HG02885 (cell line): Measurements from ENCODE around the gene RIMKLB.
"Not testable (repeated sequence)": the region's sequence is repeated elsewhere in the genome, so short reads cannot be mapped to it uniquely, and the experiment has no call there.

ENCODE experiments used
- ATAC-seq: cut with Tn5 transposase; IDR thresholded peaks from one replicate; pipeline ENCODE4 v1.9.1; 2021; ENCODE audit warnings: mild to moderate bottlenecking; ENCODE audit not compliant: unreplicated experiment, poor library complexity

RIMKLB gene

DNA sequence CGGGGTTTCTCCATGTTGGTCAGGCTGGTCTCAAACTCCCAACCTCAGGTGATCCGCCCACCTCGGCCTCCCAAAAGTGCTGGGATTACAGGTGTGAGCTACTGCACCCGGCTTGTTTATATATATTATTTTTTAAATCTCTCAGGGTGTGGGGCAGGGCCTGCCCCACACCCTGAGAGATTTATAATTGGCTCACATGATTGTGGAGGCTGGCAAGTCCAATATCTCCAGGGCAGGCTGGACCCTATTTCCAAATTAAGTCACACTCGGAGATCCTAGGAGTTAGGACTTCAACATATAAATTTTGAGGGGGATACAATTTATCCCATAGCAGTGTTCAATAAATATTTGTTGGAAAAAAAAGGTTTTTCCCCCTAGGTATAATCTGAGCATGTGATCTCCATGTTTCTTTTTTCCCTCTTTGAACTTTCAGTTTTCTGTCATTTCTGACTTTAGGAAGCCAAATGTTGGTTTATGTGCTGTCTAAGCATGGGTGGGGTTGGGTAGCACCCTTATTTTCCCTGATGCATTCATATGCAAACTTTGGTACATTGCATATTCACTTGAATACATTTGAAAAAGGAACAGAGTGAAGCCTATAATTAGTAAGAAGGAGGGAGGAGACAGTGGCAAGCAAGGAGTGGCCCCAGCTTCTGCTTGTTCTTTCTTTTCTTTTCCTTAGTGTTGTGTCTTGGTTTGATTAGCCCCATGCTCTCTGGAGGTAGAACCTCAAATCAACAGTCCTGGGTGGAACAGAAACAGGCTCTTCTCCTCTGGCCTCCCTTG, 116.0 kb downstream of the RIMKLB start:
- no peak for ATAC-seq

DNA sequence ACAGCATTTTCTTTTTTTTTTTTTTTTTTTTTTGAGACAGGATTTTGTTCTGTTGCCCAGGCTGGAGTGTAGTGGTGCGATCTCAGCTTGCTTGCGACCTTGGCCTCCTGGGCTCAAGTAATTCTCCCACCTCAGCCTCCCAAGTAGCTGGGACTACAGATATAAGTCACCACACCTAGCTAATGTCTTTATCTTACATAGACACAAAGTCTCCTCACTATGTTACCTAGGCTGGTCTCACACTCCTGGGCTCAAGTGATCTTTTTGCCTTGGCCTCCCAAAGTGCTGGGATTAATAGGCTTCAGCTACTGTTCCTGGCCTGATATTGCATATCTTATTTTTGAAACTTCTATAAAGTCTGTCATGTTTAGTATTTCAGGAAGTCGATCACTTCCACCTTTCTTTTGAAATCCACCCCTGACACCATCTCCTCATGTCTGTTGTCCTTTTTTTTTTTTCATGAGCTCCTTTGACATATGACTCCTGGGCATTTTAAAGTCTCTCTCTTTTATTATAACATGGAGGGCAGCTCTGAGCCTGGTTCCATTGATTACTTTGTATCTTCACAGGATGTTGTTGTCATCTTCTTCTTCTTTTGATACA, 118.8 kb downstream of the RIMKLB start:
- ATAC-seq = no peak

GRCh38 chr12:8817856-8818255, 120.1 kb downstream of the RIMKLB start:
- ATAC-seq = no peak

GRCh38 chr12:8818526-8818925, 120.7 kb downstream of the RIMKLB start:
- no peak for ATAC-seq

GRCh38 chr12:8819666-8819980, 121.8 kb downstream of the RIMKLB start:
- ATAC-seq = no peak

- ATAC-seq = not testable (repeated sequence)
Observed at GRCh38 chr12:8820676-8821407, 123.1 kb downstream of the RIMKLB start.

- no peak for ATAC-seq
Observed at GRCh38 chr12:8821591-8821990, 123.8 kb downstream of the RIMKLB start.

GRCh38 chr12:8822298-8822697, 124.5 kb downstream of the RIMKLB start, which contains the start of gene A2ML1:
Gene A2ML1, plus strand, starts transcription at chr12:8822621. Its CDS starts 31 bp downstream, at chr12:8822652.
- no peak for ATAC-seq

DNA sequence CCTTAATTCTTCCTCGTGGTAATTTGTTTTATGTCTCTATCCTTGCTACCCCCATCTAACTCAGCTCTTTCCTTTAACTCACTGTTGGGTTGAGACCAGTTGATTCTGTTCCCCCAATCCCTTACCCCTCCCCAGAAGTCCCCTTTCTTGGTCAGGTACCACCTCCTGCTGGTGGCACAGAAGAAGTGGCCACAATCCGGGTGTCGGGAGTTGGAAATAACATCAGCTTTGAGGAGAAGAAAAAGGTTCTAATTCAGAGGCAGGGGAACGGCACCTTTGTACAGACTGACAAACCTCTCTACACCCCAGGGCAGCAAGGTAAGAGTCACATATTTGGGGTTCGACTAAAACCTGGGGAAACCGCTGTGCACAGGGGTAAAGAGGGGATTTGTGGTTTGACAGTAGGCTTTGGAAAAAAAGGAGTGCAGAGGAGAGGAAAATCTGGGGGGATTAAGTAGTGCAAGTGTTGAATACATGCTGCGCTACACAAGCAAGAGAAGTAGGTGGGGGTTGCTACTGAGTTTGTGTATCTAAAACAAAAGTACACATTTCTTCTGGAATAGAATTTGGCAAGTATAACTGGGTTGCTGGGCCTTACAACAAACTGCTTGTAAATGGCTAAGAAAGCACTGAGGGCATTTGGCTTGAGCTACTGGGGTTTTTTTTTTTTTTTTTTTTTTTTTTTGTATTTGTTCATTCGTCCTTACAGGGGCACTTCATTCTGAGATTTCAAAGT, 125.9 kb downstream of the RIMKLB start:
- ATAC-seq = no peak

DNA sequence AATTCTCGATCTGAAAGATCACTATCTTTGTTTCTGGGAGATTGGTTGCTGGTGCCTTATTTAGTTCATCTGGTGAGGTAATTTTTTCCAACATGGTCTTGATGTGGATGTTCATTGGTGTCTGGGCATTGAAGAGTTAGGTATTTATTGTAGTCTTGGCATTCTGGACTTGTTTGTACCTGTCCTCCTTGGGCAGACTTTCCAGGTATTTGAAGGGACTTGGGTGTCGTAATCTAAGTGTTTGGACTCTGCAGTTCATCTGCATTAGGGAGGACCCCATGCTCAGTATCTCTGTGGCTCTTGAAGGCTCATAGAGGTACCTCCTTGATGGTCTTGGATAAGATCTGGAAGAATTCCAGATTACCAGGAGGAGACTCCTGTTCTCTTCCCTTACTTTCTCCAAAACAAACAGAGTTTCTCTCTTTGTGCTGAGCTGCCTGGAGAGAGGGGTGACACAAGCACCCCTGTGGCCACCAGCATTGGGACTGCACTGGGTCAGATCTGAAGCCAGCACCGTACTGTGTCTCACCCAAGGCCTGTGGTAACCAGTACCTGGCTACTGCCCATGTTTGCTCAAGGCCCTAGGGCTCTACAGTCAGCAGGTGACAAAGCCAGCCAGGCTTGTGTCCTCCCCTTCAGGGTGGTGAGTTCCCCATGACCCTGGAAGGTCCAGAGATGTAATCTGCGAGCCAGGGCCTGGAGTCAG, 129.9 kb downstream of the RIMKLB start:
- ATAC-seq = no peak

- no peak for ATAC-seq
Observed at GRCh38 chr12:8828257-8829124, 130.7 kb downstream of the RIMKLB start.

DNA sequence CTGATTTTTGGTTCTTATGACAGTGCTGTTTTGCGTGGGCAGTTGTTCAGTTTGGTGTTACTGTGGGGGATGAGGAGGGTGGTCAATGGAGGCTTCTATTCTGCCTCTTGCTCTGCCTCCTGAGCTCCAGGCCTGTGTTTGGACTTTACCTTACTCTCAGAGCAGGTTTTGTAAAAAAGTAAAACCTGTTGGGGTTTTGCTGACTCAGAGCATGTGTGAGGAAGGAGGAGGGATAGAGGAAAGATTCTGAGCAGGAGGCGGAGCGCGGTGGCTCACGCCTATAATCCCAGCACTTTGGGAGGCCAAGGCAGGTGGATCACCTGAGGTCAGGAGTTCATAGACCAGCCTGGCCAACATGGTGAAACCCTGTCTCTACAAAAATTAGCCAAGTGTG, 131.3 kb downstream of the RIMKLB start:
- ATAC-seq = no peak

DNA sequence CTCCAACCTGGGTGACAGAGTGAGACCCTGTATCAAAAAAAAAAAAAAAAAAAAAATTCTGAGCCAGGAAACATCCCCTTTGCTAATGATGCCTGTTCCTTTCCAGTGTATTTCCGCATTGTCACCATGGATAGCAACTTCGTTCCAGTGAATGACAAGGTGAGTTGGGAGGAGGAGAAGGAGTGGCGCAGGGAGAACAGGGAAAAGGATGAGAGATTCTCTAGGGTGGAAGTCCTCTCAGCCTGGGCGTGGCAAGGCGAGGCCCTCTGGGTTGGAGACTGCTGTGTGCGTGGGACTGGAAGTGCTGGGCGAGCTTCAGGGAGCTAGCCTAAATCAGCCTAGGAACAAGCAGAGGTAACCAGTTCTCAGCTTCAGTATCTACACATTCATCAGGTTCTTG, 131.8 kb downstream of the RIMKLB start:
- no peak for ATAC-seq

- ATAC-seq = no peak
Observed at GRCh38 chr12:8831116-8831515, 133.3 kb downstream of the RIMKLB start.

DNA sequence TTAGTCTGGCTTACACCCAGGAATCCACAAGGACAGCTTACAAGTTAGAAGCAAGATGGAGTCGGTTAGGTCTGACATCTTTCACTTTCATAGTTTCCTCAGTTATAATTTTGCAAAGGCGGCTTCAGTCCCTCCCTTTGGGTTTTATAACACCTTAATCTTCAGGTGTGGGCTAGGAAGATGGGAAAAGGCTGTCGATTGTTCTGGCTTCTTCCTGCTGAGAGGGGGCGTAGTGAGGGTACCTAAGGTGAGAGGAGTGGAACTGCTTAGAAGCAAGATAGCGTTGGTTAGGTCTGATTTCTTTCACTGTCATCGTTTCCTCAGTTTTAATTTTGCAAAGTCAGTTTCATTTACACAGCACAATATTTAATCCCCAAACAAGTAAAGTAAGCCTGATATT, 134.7 kb downstream of the RIMKLB start:
- no peak for ATAC-seq
